Measurements from ENCODE around the gene CETN1. TPM values are rescaled to one million over a fixed set of nuclear protein-coding genes. Genes with fewer than 3 reads are reported as not detected.

Gene CETN1
- total RNA-seq, 1 donor from 2014 or later: not detected

GRCh38 chr18:568731-569130 lies 11.4 kb upstream of the CETN1 start:
- Histone ChIP-seq H3K4me3 (ENCODE audit: low read depth, low read length) (no peak overlapping the region), H3K27me3 (ENCODE audit: control insufficient read depth, insufficient read depth, low read length) (peaks cover 2% of the 10 kb centered on the region), H3K36me3 (ENCODE audit: control insufficient read depth, insufficient read depth, low read length) (no peaks in the 10 kb centered on the region)
- TF ChIP-seq CTCF (IDR thresholded peaks at IDR 0.05; ENCODE audit: insufficient read depth, low read length, poor library complexity, severe bottlenecking): no peak
- no peak for DNase-seq (ENCODE audit: low read depth)

DNA sequence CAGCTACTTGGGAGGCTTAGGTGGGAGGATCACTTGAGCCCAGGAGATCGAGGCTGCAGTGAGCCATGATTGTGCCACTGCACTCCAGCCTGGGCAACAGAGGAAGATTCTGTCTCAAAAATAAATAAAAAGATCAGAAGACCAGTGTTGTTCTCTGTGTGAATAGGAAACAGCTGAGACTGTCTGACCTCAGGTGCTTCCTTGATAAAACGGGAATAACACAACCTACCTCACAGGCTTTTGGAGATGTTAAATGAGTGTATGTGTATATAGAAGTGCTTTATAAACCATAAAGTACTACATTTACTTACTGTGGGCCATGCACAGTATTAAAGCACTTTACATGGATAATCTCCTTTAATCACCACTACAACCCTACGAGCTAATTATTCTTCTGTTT lies 9.9 kb upstream of the CETN1 start:
- Histone ChIP-seq H3K36me3 (ENCODE audit: control insufficient read depth, insufficient read depth, low read length) (no peaks in the 10 kb centered on the region), H3K4me3 (ENCODE audit: low read depth, low read length) (no peak overlapping the region), H3K27me3 (ENCODE audit: control insufficient read depth, insufficient read depth, low read length) (peaks cover 2% of the 10 kb centered on the region)
- no peak for DNase-seq (ENCODE audit: low read depth)
- no peak for TF ChIP-seq CTCF (IDR thresholded peaks at IDR 0.05; ENCODE audit: insufficient read depth, low read length, poor library complexity, severe bottlenecking)

DNA sequence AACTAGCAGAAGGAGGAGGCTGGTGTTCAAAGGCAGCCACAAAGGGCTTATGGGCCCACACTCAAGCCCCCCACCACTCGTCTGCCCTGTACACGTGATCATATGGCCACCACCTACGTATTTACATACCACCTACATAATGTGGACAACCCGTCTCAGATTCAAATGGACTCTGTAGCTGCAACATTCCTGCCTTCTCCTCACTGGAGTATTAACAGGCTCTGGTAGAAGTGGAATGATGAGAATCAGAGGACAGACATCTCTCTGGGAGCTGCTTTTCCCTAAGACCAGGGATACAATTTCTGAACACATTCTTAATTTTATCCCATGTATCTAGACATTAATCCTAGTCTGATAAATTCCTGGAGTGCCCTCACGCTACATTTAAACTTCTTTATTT lies 9.5 kb upstream of the CETN1 start:
- Histone ChIP-seq H3K36me3 (ENCODE audit: control insufficient read depth, insufficient read depth, low read length) (no peaks in the 10 kb centered on the region), H3K4me3 (ENCODE audit: low read depth, low read length) (no peak overlapping the region), H3K27me3 (ENCODE audit: control insufficient read depth, insufficient read depth, low read length) (peaks cover 2% of the 10 kb centered on the region)
- no peak for DNase-seq (ENCODE audit: low read depth)
- TF ChIP-seq CTCF (IDR thresholded peaks at IDR 0.05; ENCODE audit: insufficient read depth, low read length, poor library complexity, severe bottlenecking): no peak

- Histone ChIP-seq H3K27me3 (ENCODE audit: control insufficient read depth, insufficient read depth, low read length) (no peaks in the 10 kb centered on the region), H3K4me3 (ENCODE audit: low read depth, low read length) (no peak overlapping the region), H3K36me3 (ENCODE audit: control insufficient read depth, insufficient read depth, low read length) (no peaks in the 10 kb centered on the region)
- TF ChIP-seq CTCF (IDR thresholded peaks at IDR 0.05; ENCODE audit: insufficient read depth, low read length, poor library complexity, severe bottlenecking): no peak
- no peak for DNase-seq (ENCODE audit: low read depth)
Measured at GRCh38 chr18:572091-572830, 7.9 kb upstream of the CETN1 start.

GRCh38 chr18:572831-573289 lies 7.3 kb upstream of the CETN1 start:
- Histone ChIP-seq H3K4me3 (ENCODE audit: low read depth, low read length) (no peak overlapping the region), H3K36me3 (ENCODE audit: control insufficient read depth, insufficient read depth, low read length) (no peaks in the 10 kb centered on the region), H3K27me3 (ENCODE audit: control insufficient read depth, insufficient read depth, low read length) (no peaks in the 10 kb centered on the region)
- no peak for DNase-seq (ENCODE audit: low read depth)
- no peak for TF ChIP-seq CTCF (IDR thresholded peaks at IDR 0.05; ENCODE audit: insufficient read depth, low read length, poor library complexity, severe bottlenecking)

DNA sequence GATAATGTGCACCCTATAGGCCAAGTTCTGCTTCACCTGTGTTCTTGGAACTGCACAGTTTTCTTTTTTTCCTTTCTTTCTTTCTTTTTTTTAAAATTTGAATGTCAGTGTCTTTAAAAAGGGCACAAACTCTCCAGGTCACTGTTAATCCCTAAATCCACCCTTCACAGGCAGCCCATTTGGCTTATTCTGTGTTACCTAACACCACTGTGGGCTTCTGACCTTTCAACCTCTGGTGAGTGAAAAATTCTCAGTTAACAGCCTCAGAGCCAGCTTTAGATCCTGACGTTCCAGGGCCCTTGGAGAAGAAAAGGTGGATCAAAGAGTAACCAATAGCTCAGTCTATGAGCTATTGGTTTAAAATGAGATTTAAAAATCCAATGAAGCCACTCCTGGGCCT lies 6.8 kb upstream of the CETN1 start:
- H3K4me3 ChIP-seq (ENCODE audit: low read depth, low read length): no peak overlapping the region
- H3K27me3 ChIP-seq (ENCODE audit: control insufficient read depth, insufficient read depth, low read length): no peaks in the 10 kb centered on the region
- no peak for DNase-seq (ENCODE audit: low read depth)
- no peak for TF ChIP-seq CTCF (IDR thresholded peaks at IDR 0.05; ENCODE audit: insufficient read depth, low read length, poor library complexity, severe bottlenecking)
- H3K36me3 ChIP-seq (ENCODE audit: control insufficient read depth, insufficient read depth, low read length): no peaks in the 10 kb centered on the region

All from kidney epithelial cell (primary cell).